Thoracic aorta endothelial cell (primary cell): Measurements from ENCODE around the gene CTXN2. TPM values are rescaled to one million over a fixed set of nuclear protein-coding genes. Genes with fewer than 3 reads are reported as not detected.

Source experiments
- total RNA-seq: library from RNA; depleted of rRNA; stranded (reverse); fragments of >200 nt; gene quantifications from 2 replicates; pipeline ENCODE4 v1.2.3, GENCODE V29; 2012

Gene CTXN2
- not detected in 2 replicates for total RNA-seq

GRCh38 chr15:48191574-48192225 is at the start of gene CTXN2:
TSS of gene CTXN2 (plus strand) at chr15:48191665. CDS start at chr15:48201301, 9,636 bp downstream.

GRCh38 chr15:48177766-48178647 is 13.5 kb upstream of the CTXN2 start, which contains the start of gene MYEF2:
TSS of gene MYEF2 (minus strand) at chr15:48178295. CDS start at chr15:48178237, 58 bp downstream.

GRCh38 chr15:48205981-48206380 is 14.5 kb downstream of the CTXN2 start, which contains the start of gene SLC12A1:
TSS of gene SLC12A1 (plus strand) at chr15:48206302. CDS start at chr15:48207720, 1,418 bp downstream.

Other genes with a start within 250 kb of the CTXN2 start
- gene SLC24A5, start 70.7 kb upstream of the CTXN2 start, total RNA-seq, result 0.07 TPM in 1 of 2 replicates, not detected in the other
- 29.8 and 39.3 TPM in 2 replicates for gene MYEF2, start 13.4 kb upstream of the CTXN2 start, total RNA-seq
- not detected in 2 replicates for gene SLC12A1, start 14.6 kb downstream of the CTXN2 start, total RNA-seq
- 62.6 and 84.9 TPM in 2 replicates for gene DUT, start 139.8 kb downstream of the CTXN2 start, total RNA-seq